WTC11 (cell line): ENCODE measurements around the gene TRAIP. TPM values are rescaled to one million over a fixed set of nuclear protein-coding genes. Genes with fewer than 3 reads are reported as not detected.

Experiments
- ATAC-seq: fragments of 200-7000 bp; cut with Tn5 transposase; 2 replicates; pipeline ENCODE4 v1.10.0; 2021; ENCODE audit warnings: mild to moderate bottlenecking, moderate library complexity
- Bru-seq: library from RNA; stranded (reverse); fragments of 400-500 nt; gene quantifications from one replicate; lab custom pipeline; 2021; lab: Mats Ljungman, UMichigan
- CTCF ChIA-PET: fragments of 300-600 bp; sonication (Branson Sonifier 250); formaldehyde crosslinking; loops from one replicate; lab custom pipeline; 2021; ENCODE audit warnings: antibody characterized with exemption; lab: Charles Lee
- POLR2A ChIA-PET: fragments of 350-600 bp; sonication (Branson Sonifier 250); formaldehyde crosslinking; loops from one replicate; lab custom pipeline; 2021; ENCODE audit warnings: antibody characterized with exemption; lab: Charles Lee
- DNase-seq: peaks from one replicate; pipeline ENCODE4 v3.0.0; 2021; ENCODE audit warnings: low spot score
- H3K27ac Mint-ChIP-seq: 2 replicates; pipeline ENCODE4 v1.8.0; 2021; ENCODE audit warnings: mixed read lengths
- H3K27me3 Mint-ChIP-seq: 2 replicates; pipeline ENCODE4 v1.8.0; 2021; ENCODE audit warnings: low read depth, mild to moderate bottlenecking, moderate library complexity, mixed read lengths
- H3K36me3 Mint-ChIP-seq: 2 replicates; pipeline ENCODE4 v1.8.0; 2021; ENCODE audit warnings: mixed read lengths
- H3K4me1 Mint-ChIP-seq: 2 replicates; pipeline ENCODE4 v1.8.0; 2022; ENCODE audit warnings: mixed read lengths
- H3K4me3 Mint-ChIP-seq: 2 replicates; pipeline ENCODE4 v1.8.0; 2021; ENCODE audit warnings: mild to moderate bottlenecking, moderate library complexity, mixed read lengths
- H3K9me3 Mint-ChIP-seq: 2 replicates; pipeline ENCODE4 v1.8.0; 2021; ENCODE audit warnings: mixed read lengths
- ATF3 ChIP-seq: sonication (generic); formaldehyde crosslinking; conservative IDR thresholded peaks from 2 replicates; pipeline ENCODE4 v1.8.1; 2022; ENCODE audit warnings: mild to moderate bottlenecking, missing genetic modification reagents
- CBFB ChIP-seq: sonication (generic); formaldehyde crosslinking; IDR thresholded peaks from 2 replicates; pipeline ENCODE4 v1.8.1; 2022; ENCODE audit warnings: mild to moderate bottlenecking, low read depth, missing genetic modification reagents
- CREB1 ChIP-seq: sonication (generic); formaldehyde crosslinking; IDR thresholded peaks from 2 replicates; pipeline ENCODE4 v1.8.0; 2023; ENCODE audit warnings: mild to moderate bottlenecking, missing genetic modification reagents
- CTCF ChIP-seq: fragments of 200-600 bp; IDR thresholded peaks from 2 replicates; pipeline ENCODE4 v1.8.0; 2022; ENCODE audit warnings: antibody characterized with exemption
- ELF4 ChIP-seq: sonication (generic); formaldehyde crosslinking; IDR thresholded peaks from 2 replicates; pipeline ENCODE4 v1.8.1; 2022; ENCODE audit warnings: low read depth, mild to moderate bottlenecking, moderate library complexity, missing genetic modification reagents
- EMX1 ChIP-seq: fragments of 250-450 bp; sonication (Bioruptor Pico); IDR thresholded peaks from 2 replicates; pipeline ENCODE4 v1.8.0; 2021; ENCODE audit warnings: mild to moderate bottlenecking
- ERG ChIP-seq: fragments of 250-450 bp; sonication (Bioruptor Pico); IDR thresholded peaks from 2 replicates; pipeline ENCODE4 v1.8.0; 2021; ENCODE audit warnings: mild to moderate bottlenecking
- GABPB1 ChIP-seq: sonication (generic); formaldehyde crosslinking; IDR thresholded peaks from 2 replicates; pipeline ENCODE4 v1.8.1; 2023; ENCODE audit warnings: mild to moderate bottlenecking, missing genetic modification reagents
- IRF1 ChIP-seq: sonication (generic); formaldehyde crosslinking; IDR thresholded peaks from 2 replicates; pipeline ENCODE4 v1.8.0; 2023; ENCODE audit warnings: missing genetic modification reagents
- JAZF1 ChIP-seq: fragments of 250-450 bp; sonication (Bioruptor Pico); IDR thresholded peaks from 2 replicates; pipeline ENCODE4 v1.9.0; 2021; ENCODE audit warnings: moderate library complexity, mild to moderate bottlenecking, inconsistent platforms
- MAX ChIP-seq: sonication (generic); formaldehyde crosslinking; IDR thresholded peaks from 2 replicates; pipeline ENCODE4 v1.8.0; 2022; ENCODE audit warnings: mild to moderate bottlenecking, missing genetic modification reagents
- MYBL2 ChIP-seq: sonication (generic); formaldehyde crosslinking; IDR thresholded peaks from 2 replicates; pipeline ENCODE4 v1.8.1; 2023; ENCODE audit warnings: mild to moderate bottlenecking, moderate library complexity, missing genetic modification reagents
- NR1H2 ChIP-seq: sonication (generic); formaldehyde crosslinking; IDR thresholded peaks from 2 replicates; pipeline ENCODE4 v1.9.0; 2021; ENCODE audit warnings: mild to moderate bottlenecking, moderate library complexity, missing genetic modification reagents
- PRRX2 ChIP-seq: fragments of 250-450 bp; sonication (Bioruptor Pico); IDR thresholded peaks from 2 replicates; pipeline ENCODE4 v1.8.0; 2021; ENCODE audit warnings: mild to moderate bottlenecking
- RELA ChIP-seq: sonication (generic); formaldehyde crosslinking; IDR thresholded peaks from 2 replicates; pipeline ENCODE4 v1.8.1; 2022; ENCODE audit warnings: missing genetic modification reagents, mild to moderate bottlenecking, borderline replicate concordance
- SOX15 ChIP-seq: fragments of 250-450 bp; sonication (Bioruptor Pico); IDR thresholded peaks from 2 replicates; pipeline ENCODE4 v1.9.0; 2021; ENCODE audit warnings: mild to moderate bottlenecking
- SP1 ChIP-seq: sonication (generic); formaldehyde crosslinking; conservative IDR thresholded peaks from 2 replicates; pipeline ENCODE4 v1.8.1; 2022; ENCODE audit warnings: missing genetic modification reagents
- STAT6 ChIP-seq: sonication (generic); formaldehyde crosslinking; conservative IDR thresholded peaks from 2 replicates; pipeline ENCODE4 v1.8.1; 2023; ENCODE audit warnings: mild to moderate bottlenecking, low read depth, missing genetic modification reagents, moderate library complexity
- TEAD4 ChIP-seq: sonication (generic); formaldehyde crosslinking; IDR thresholded peaks from 2 replicates; pipeline ENCODE4 v1.8.0; 2022; ENCODE audit warnings: mild to moderate bottlenecking, missing genetic modification reagents
- USF1 ChIP-seq: sonication (generic); formaldehyde crosslinking; IDR thresholded peaks from 2 replicates; pipeline ENCODE4 v1.8.0; 2022; ENCODE audit warnings: mild to moderate bottlenecking, missing genetic modification reagents
- USF2 ChIP-seq: sonication (generic); formaldehyde crosslinking; IDR thresholded peaks from 2 replicates; pipeline ENCODE4 v1.8.1; 2023; ENCODE audit warnings: mild to moderate bottlenecking, missing genetic modification reagents, moderate library complexity
- ZMAT4 ChIP-seq: fragments of 250-450 bp; sonication (Bioruptor Pico); IDR thresholded peaks from 2 replicates; pipeline ENCODE4 v1.9.0; 2021; ENCODE audit warnings: mild to moderate bottlenecking
- ZNF232 ChIP-seq: sonication (generic); formaldehyde crosslinking; IDR thresholded peaks from 2 replicates; pipeline ENCODE4 v1.8.0; 2022; ENCODE audit warnings: mild to moderate bottlenecking, missing genetic modification reagents
- ZNF671 ChIP-seq: fragments of 250-450 bp; sonication (Bioruptor Pico); IDR thresholded peaks from 2 replicates; pipeline ENCODE4 v1.8.0; 2021; ENCODE audit warnings: mild to moderate bottlenecking
- long read RNA-seq, 3 experiments: library from RNA in 1 of 3; library from capped mRNA in 1 of 3; library from polyadenylated mRNA in 1 of 3; unstranded in 2 of 3; stranded (forward) in 1 of 3; transcript quantifications; one replicate each; pipeline ENCODE4 v2.0.0, GENCODE V29; 2021
- total RNA-seq: library from RNA; stranded (reverse); gene quantifications from 3 replicates; pipeline ENCODE4 v1.2.3, GENCODE V29; 2021

TRAIP gene
- total RNA-seq (25.9 to 31.8 TPM (median 29.9 TPM) in 3 replicates), Bru-seq, nascent RNA (percentile 66 among the genes with signal in this experiment)
- long read RNA-seq, experiment 1, transcript TRAIP-201 (15 exons, 2,028 nt) = major isoform, 55 of 101 reads
- long read RNA-seq, experiment 1, partial matches to known transcripts = 13 of 101 reads
- long read RNA-seq, experiment 1, other reads (novel, unspliced or antisense) = 33 of 101 reads
- long read RNA-seq, experiment 2, partial matches to known transcripts = 3 of 13 reads
- long read RNA-seq, experiment 2, other reads (novel, unspliced or antisense) = 7 of 13 reads
- long read RNA-seq, experiment 3, transcript TRAIP-201 (15 exons, 2,028 nt) = major isoform, 12 of 26 reads
- long read RNA-seq, experiment 3, partial matches to known transcripts = 8 of 26 reads
- long read RNA-seq, experiment 3, other reads (novel, unspliced or antisense) = 6 of 26 reads

- peak within 1 kb of the TSS; percentile 97 for H3K4me3 Mint-ChIP-seq
- no peaks in the 10 kb centered on the region for H3K27me3 Mint-ChIP-seq
- peak within 1 kb of the TSS; percentile 86 for H3K27ac Mint-ChIP-seq
- DNase-seq (peak; percentile 97), ATAC-seq (peak; percentile 99)
- CTCF ChIA-PET = interaction anchor here (1.0 to 1.6 kb wide), 9 partner anchors 12 to 54 kb away, joined by 3 to 6 read pairs (median 4); partner anchors contain the start of gene INKA1
- H3K9me3 Mint-ChIP-seq = no peaks in the 10 kb centered on the region
- POLR2A ChIA-PET = interaction anchor here (0.7 to 1.3 kb wide), 3 partner anchors 12 to 405 kb away, joined by 3 read pairs; partner anchors contain the start of gene RBM6
- H3K36me3 Mint-ChIP-seq = peaks cover 12% of the 10 kb centered on the region
- peaks cover 11% of the 10 kb centered on the region for H3K4me1 Mint-ChIP-seq
- TF ChIP-seq SOX15 (CRISPR knock-in tag) (no peak), ZNF232 (CRISPR knock-in tag) (no peak), MAX (CRISPR knock-in tag) (peak; percentile 93), NR1H2 (no peak), RELA (CRISPR knock-in tag) (no peak), STAT6 (no peak), MYBL2 (CRISPR knock-in tag) (peak; percentile 79; the same call in 1 of the 2 replicates), ERG (no peak), CBFB (CRISPR knock-in tag) (0 out of 2 replicates have a peak, but pooled peaks have one; percentile 41), ZNF671 (CRISPR knock-in tag) (peak; percentile 36; the same call in 1 of the 2 replicates), PRRX2 (no peak; the same call in 1 of the 2 replicates), TEAD4 (CRISPR knock-in tag) (no peak), GABPB1 (CRISPR knock-in tag) (peak; percentile 87), CTCF (no peak), EMX1 (CRISPR knock-in tag) (0 out of 2 replicates have a peak, but pooled peaks have one; percentile 35), ELF4 (CRISPR knock-in tag) (0 out of 2 replicates have a peak, but pooled peaks have one; percentile 47), USF1 (CRISPR knock-in tag) (peak; percentile 21; the same call in 1 of the 2 replicates), USF2 (CRISPR knock-in tag) (no peak), SP1 (CRISPR knock-in tag) (peak; percentile 94), CREB1 (no peak), IRF1 (CRISPR knock-in tag) (no peak), ZMAT4 (no peak), JAZF1 (CRISPR knock-in tag) (no peak), ATF3 (CRISPR knock-in tag) (no peak)
Observed at GRCh38 chr3:49856181-49857005, at the start of gene TRAIP. TSS of gene TRAIP (minus strand) at chr3:49856564. CDS start at chr3:49856453, 111 bp downstream.
